ENCODE data around the gene RWDD3. TPM values are rescaled to one million over a fixed set of nuclear protein-coding genes. Genes with fewer than 3 reads are reported as not detected.

Gene RWDD3
- total and polyA plus RNA-seq, 2 of the 4 experiments (the other 2 are of a cell fraction), result 10.4 to 13.6 TPM

DNA sequence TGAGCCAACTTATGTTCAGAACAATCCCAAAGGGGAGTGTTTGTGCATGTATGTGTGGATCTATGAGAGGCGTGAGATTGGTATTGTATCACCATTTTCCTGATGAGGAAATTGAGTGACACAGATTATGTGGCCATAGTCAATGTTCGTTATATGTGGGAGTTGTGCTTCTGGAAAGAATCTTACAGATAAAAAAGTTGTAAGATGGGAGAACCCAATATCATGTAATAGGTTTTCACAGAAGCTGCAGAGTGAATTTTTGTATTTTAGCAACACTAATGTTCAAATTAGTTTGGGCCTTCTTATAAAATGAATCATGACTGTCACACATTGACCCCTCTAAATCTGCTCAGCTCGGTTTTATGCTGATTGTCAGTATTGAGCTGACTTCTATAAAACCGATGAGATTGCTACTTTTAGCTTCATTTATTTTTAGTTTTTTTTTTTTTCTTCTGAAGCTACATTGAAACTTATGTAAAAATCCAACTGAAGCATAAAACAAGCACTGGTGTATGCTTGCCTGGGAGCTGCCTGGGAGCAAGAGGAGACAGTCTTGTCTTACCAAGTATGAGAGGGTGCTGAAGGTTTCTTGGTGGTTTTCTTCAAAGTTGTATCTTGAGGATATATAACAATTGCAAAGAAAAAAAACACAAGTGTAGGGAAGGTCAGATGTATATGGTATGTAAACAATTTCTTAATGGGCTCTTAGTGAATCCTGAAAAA lies 4.1 kb downstream of the RWDD3 start (continued):
- TF ChIP-seq NFE2L2 (IDR thresholded peaks at IDR 0.05; ENCODE audit: low read depth, low read length), result no peak

DNA sequence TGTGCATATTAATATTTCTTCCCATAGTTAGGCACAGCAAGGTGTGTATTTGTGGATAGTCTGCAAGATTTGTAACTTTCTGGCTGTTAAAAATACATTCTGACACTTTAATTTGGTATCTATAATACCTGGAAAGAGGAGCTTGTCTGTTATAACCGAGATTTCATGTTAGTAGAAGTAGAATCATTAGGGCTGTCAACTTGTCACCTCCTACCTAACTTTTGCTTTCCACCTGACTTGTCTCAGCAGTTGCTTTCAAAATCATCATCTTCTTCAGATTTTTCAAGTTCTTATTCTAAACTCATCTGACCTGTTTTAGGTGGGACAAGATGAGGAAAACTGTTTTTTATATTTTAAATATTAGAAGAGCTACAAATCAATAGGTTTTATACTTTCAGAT lies 11.0 kb downstream of the RWDD3 start:
- Histone ChIP-seq H3K23ac (ENCODE audit: low read depth, low read length) (no peak overlapping the region), H2AK9ac (replicated peaks; ENCODE audit: low read depth, low read length, poor library complexity) (no peak overlapping the region), H4K5ac (ENCODE audit: low read depth, low read length) (no peak overlapping the region), H2BK5ac (ENCODE audit: low read depth, low read length, poor library complexity, severe bottlenecking) (no peak overlapping the region), H3K4me1 (ENCODE audit: control insufficient read depth, insufficient read depth, low read length) (no peaks in the 10 kb centered on the region), H3K4me3 (ENCODE audit: insufficient read depth, low read depth, low read length) (no peak overlapping the region), H3K36me3 (ENCODE audit: control insufficient read depth, insufficient read depth, low read length) (peaks cover 21% of the 10 kb centered on the region), H3K79me1 (ENCODE audit: low read depth in 1 of 2, low read length in 2 of 2) (peaks cover 23 to 27% of the 10 kb centered on the region in 2 experiments), H3K4me2 (ENCODE audit: low read depth, low read length) (no peak overlapping the region), H3K27ac (ENCODE audit: insufficient read depth, low read length) (no peak overlapping the region), H2AFZ (replicated peaks; ENCODE audit: low read length, poor library complexity) (no peak overlapping the region), H3K4ac (ENCODE audit: low read depth, low read length) (no peak overlapping the region), H4K91ac (ENCODE audit: insufficient read depth, low read depth, low read length) (no peak overlapping the region), H4K8ac (ENCODE audit: low read depth in 2 of 2, low read length in 2 of 2) (no peak overlapping the region), H2BK20ac (ENCODE audit: low read depth, low read length) (no peak overlapping the region), H2BK15ac (ENCODE audit: low read depth, low read length) (no peak overlapping the region), H4K20me1 (ENCODE audit: insufficient read depth, low read length) (no peaks in the 10 kb centered on the region; the same call in 1 of the 2 replicates), H3K9ac (ENCODE audit: low read depth, low read length) (no peak overlapping the region), H3K56ac (ENCODE audit: extremely low read depth, insufficient read depth, low read length) (no peak overlapping the region), H3K9me3 (ENCODE audit: control insufficient read depth, insufficient read depth, low read length) (peaks cover 6% of the 10 kb centered on the region), H3K9me1 (ENCODE audit: insufficient read depth, low read length) (peaks cover 3% of the 10 kb centered on the region; the same call in 1 of the 2 replicates), H3K27me3 (ENCODE audit: control insufficient read depth, insufficient read depth, low read length) (no peaks in the 10 kb centered on the region), H2AK5ac (ENCODE audit: low read depth, low read length) (no peak overlapping the region), H2BK120ac (ENCODE audit: low read depth, low read length) (no peak overlapping the region), H3K14ac (replicated peaks; ENCODE audit: low read depth, low read length) (no peak overlapping the region), H3K18ac (ENCODE audit: low read depth, low read length) (no peak overlapping the region)
- ChIA-PET POLR2A (ENCODE audit: unreplicated experiment) (no interaction called here), CTCF (interaction anchor here (1.7 kb wide), 1 partner anchor 11 kb away, joined by 6 read pairs; the partner anchor contains the start of gene RWDD3)
- dilution Hi-C loops (cut with HindIII; ENCODE audit: low sequenced_read_pairs, unreplicated experiment) (no loop called here), in situ Hi-C loops (cut with MboI; ENCODE audit: low sequenced_read_pairs) (no loop called here), intact Hi-C loops (cut with micrococcal nuclease) (no loop called here)
- DNase-seq (no peak), ATAC-seq (ENCODE audit: low read depth) (no peak)
- no TSS peak for BruUV-seq (replicated peaks)
- WGBS, 2 experiments (ENCODE audit: extremely low coverage in 2 of 2, insufficient read length in 1 of 2), result no CpG with 5 or more reads among the region's 1 CpG
- TF ChIP-seq SMC3 (IDR thresholded peaks at IDR 0.05; ENCODE audit: low read depth, low read length) (no peak), CHD1 (IDR thresholded peaks at IDR 0.05; ENCODE audit: low read depth, low read length) (no peak), CEBPB (IDR thresholded peaks at IDR 0.05; ENCODE audit: low read depth, low read length) (no peak), MAZ (IDR thresholded peaks at IDR 0.05; ENCODE audit: borderline replicate concordance, low read depth, low read length) (no peak), POLR2A (IDR thresholded peaks at IDR 0.05; ENCODE audit: low read depth, low read length) (no peak), RCOR1 (IDR thresholded peaks at IDR 0.05; ENCODE audit: insufficient replicate concordance, low read length) (no peak), MXI1 (IDR thresholded peaks at IDR 0.05; ENCODE audit: borderline replicate concordance, low read depth, low read length) (no peak), BHLHE40 (IDR thresholded peaks at IDR 0.05; ENCODE audit: low read depth, low read length) (no peak), RFX5 (IDR thresholded peaks at IDR 0.05; ENCODE audit: low read depth, low read length) (no peak)
- TF ChIP-seq, protein P1, sequence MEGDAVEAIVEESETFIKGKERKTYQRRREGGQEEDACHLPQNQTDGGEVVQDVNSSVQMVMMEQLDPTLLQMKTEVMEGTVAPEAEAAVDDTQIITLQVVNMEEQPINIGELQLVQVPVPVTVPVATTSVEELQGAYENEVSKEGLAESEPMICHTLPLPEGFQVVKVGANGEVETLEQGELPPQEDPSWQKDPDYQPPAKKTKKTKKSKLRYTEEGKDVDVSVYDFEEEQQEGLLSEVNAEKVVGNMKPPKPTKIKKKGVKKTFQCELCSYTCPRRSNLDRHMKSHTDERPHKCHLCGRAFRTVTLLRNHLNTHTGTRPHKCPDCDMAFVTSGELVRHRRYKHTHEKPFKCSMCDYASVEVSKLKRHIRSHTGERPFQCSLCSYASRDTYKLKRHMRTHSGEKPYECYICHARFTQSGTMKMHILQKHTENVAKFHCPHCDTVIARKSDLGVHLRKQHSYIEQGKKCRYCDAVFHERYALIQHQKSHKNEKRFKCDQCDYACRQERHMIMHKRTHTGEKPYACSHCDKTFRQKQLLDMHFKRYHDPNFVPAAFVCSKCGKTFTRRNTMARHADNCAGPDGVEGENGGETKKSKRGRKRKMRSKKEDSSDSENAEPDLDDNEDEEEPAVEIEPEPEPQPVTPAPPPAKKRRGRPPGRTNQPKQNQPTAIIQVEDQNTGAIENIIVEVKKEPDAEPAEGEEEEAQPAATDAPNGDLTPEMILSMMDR (conservative IDR thresholded peaks at IDR 0.05; ENCODE audit: low read depth, low read length), result no peak
- TF ChIP-seq, protein P2, sequence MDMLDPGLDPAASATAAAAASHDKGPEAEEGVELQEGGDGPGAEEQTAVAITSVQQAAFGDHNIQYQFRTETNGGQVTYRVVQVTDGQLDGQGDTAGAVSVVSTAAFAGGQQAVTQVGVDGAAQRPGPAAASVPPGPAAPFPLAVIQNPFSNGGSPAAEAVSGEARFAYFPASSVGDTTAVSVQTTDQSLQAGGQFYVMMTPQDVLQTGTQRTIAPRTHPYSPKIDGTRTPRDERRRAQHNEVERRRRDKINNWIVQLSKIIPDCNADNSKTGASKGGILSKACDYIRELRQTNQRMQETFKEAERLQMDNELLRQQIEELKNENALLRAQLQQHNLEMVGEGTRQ (IDR thresholded peaks at IDR 0.05; ENCODE audit: low read depth, low read length), result no peak
- TF ChIP-seq, protein P3, sequence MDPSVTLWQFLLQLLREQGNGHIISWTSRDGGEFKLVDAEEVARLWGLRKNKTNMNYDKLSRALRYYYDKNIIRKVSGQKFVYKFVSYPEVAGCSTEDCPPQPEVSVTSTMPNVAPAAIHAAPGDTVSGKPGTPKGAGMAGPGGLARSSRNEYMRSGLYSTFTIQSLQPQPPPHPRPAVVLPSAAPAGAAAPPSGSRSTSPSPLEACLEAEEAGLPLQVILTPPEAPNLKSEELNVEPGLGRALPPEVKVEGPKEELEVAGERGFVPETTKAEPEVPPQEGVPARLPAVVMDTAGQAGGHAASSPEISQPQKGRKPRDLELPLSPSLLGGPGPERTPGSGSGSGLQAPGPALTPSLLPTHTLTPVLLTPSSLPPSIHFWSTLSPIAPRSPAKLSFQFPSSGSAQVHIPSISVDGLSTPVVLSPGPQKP (IDR thresholded peaks at IDR 0.05; ENCODE audit: borderline replicate concordance, low read depth, low read length), result no peak
